AG09319 (cell line): Measurements from ENCODE around the gene RPL14.

ENCODE experiments used
- DNase-seq: peaks from one replicate; pipeline ENCODE4 v3.0.0-alpha.2; 2010; ENCODE audit warnings: low read depth; ENCODE audit errors: extremely low read depth
- TF ChIP-seq, protein P1 (sequence below): IDR thresholded peaks from 2 replicates; pipeline ENCODE4 v1.5.1; 2011; ENCODE audit warnings: low read depth, mild to moderate bottlenecking, inconsistent platforms, low read length, moderate library complexity

Gene RPL14

DNA sequence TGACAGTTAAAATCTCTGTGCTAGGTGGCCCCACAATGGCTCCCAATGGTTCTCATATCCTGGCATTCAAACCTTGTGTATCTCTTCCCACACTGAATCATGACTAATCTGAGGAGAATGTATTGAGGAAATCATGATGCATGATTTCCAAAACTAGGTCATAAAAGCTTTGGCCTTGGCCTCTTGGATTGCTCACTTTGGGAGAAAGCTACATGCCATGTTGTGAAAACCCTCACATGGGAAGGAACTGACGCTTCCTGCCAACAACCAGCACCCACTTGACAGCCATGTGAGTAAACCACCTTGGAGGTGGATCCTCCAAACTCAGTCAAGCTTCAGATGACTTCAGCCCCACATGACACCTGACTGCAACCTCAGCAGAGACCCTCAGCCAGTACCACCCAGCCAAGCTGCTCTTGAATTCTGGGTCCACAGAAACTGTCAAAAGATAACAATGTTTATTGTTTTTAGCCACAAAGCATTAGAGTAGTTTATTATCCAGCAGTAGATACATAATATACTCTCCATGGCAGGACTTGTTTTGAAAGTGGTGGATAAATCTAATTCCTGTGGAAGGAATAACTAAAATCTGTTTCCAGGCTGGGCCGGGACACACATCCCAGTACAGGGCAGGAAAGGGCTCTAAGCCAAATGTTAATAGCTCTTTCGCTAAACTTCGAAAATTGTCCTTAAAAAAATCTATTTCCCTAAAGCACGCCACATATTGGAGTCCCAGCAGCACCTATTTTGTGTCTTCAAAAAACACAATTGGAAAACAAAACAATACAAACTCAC, 47.7 kb downstream of the RPL14 start:
- TF ChIP-seq, protein P1, sequence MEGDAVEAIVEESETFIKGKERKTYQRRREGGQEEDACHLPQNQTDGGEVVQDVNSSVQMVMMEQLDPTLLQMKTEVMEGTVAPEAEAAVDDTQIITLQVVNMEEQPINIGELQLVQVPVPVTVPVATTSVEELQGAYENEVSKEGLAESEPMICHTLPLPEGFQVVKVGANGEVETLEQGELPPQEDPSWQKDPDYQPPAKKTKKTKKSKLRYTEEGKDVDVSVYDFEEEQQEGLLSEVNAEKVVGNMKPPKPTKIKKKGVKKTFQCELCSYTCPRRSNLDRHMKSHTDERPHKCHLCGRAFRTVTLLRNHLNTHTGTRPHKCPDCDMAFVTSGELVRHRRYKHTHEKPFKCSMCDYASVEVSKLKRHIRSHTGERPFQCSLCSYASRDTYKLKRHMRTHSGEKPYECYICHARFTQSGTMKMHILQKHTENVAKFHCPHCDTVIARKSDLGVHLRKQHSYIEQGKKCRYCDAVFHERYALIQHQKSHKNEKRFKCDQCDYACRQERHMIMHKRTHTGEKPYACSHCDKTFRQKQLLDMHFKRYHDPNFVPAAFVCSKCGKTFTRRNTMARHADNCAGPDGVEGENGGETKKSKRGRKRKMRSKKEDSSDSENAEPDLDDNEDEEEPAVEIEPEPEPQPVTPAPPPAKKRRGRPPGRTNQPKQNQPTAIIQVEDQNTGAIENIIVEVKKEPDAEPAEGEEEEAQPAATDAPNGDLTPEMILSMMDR: no peak
- peak; percentile 67 for DNase-seq

DNA sequence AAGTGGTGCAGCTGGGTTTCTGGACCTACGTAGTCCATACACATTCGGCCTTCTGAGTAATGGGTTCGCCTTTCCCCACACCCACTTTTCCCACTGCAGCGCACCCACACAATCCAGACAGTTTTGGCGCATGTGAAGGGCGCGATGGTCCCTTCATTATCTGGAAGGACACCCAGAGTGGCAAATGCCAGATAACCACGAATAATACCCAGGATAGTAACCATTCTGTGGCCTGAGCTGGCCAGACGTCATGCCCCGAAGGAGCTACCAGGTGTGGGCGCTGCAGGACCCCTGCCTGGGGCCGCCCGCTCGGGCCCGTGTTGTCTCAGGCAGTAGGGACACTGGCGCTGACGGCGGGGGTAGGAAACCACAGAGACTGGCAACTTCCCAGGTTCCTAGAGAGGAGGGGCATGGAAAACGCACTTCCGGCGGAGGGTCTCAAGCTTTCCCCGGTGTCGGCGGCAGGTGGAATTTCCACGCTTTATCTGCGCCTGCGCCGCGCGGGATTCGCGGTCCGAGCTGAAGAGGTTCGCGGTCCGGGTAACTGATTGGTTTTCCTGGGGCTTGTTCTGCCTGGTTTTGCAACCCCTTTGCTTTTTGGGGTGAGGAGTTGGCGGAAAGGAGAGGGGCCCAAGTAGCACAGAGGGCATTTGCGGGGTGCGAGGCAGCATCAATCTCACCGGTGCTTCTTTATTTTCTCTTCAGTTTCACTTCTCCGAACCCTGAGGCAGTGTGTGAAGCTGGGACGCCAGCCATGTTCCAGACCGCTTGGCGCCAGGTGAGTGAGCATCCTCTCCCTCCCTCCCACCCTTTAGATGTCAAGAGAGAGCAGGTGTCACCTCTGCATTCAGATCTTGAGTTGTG, 48.7 kb downstream of the RPL14 start, which contains the start of gene ZNF620:
Gene ZNF620, plus strand, starts transcription at position 441 of the 864 bp plus-strand sequence. Its CDS starts 314 bp downstream, at position 755.
- TF ChIP-seq, protein P1: peak; percentile 35
- no peak for DNase-seq

DNA sequence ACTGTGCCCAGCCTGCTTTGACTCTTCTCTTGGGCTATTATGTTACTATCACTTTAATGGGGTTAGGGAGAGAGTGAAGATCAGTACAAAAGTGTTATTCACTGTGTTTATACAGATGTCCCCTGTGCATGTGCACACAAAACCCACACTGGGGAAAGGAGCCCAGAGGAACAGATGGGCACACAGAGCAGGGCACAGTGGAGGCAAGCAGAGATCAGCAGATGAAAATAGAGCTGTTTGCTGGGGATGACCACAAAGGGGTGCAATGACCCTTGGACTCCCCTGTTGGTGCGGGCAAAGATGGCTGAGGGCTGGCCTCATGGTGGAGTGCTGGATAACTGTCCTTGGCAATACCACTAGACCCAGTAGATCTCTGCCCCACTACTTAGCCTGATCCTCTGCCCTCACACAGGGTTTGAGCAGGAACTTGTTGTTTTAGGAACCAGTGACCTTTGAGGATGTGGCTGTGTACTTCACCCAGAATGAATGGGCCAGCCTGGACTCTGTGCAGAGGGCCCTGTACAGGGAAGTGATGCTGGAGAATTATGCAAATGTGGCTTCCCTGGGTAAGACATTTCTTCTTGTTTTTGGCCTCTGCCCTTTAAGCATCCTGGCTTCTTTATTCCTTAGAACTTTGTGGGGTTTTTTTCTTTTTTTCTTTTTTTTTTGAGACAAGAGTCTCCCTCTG, 54.0 kb downstream of the RPL14 start:
- TF ChIP-seq, protein P1: no peak
- DNase-seq: no peak

DNA sequence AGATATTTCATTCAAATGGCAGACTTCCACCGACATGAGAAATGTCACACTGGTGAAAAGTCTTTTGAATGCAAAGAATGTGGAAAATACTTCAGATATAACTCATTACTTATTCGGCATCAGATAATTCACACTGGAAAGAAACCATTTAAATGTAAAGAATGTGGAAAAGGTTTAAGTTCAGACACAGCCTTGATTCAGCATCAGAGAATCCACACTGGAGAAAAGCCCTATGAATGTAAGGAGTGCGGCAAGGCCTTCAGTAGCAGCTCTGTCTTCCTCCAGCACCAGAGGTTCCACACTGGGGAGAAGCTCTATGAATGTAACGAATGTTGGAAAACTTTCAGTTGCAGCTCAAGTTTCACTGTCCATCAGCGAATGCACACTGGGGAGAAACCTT, 59.1 kb downstream of the RPL14 start:
- no peak for DNase-seq
- TF ChIP-seq, protein P1: no peak

DNA sequence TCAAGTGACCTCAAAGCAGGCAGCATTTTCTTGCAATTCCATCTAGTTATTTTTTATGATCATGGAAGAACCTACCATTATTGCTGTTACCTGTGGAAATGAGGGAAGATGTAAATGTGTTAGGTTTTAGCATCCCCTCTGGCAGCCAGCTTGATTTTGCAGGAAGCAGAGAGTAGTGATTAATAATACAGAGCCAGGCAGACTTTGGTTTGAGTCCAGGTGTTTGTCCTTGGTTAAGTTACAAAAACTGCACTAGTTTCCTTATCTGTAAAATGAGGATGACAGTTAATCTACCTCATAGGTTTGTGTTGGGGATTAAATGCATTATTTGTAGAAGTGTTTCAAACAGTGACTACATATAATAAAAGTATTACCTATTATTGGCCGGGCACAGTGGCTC, 60.9 kb downstream of the RPL14 start:
- TF ChIP-seq, protein P1: no peak
- DNase-seq: no peak
